Small intestine (tissue), 7 donors: ENCODE results near the gene CLIP2. TPM values are rescaled to one million over a fixed set of nuclear protein-coding genes. Genes with fewer than 3 reads are reported as not detected.
A peak's percentile ranks its signal among the peaks of the same experiment; 100 is the strongest.

Experiments used
- DNase-seq, 2 donors: peaks; one replicate each; pipeline versions ENCODE4 v3.0.0 to v3.0.0-alpha.2; 2013
- FAIRE-seq: peaks from 2 replicates; lab custom pipeline; 2012; peaks lifted over from hg19 to GRCh38; lab: Jason Lieb, UNC
- H3K27ac ChIP-seq, 3 donors: one replicate each; pipeline ENCODE4 v1.5.1; 2013; ENCODE audit warnings: low read length in 2 of 3, mild to moderate bottlenecking in 2 of 3, control low read depth in 1 of 3, inconsistent platforms in 1 of 3, low read depth in 1 of 3, moderate library complexity in 1 of 3
- H3K27me3 ChIP-seq, 3 donors: one replicate each; pipeline ENCODE4 v1.6.1; 2013; ENCODE audit warnings: low read length in 3 of 3, inconsistent platforms in 1 of 3; ENCODE audit not compliant: control insufficient read depth in 3 of 3, insufficient read depth in 3 of 3
- H3K36me3 ChIP-seq, 3 donors: one replicate each; pipeline ENCODE4 v1.6.1; 2013; ENCODE audit warnings: low read length in 3 of 3, inconsistent platforms in 1 of 3, low read depth in 1 of 3, mild to moderate bottlenecking in 1 of 3, moderate library complexity in 1 of 3; ENCODE audit not compliant: control insufficient read depth in 3 of 3, insufficient read depth in 2 of 3
- H3K4me1 ChIP-seq, 3 donors: one replicate each; pipeline ENCODE4 v1.6.1; 2013; ENCODE audit warnings: low read length in 2 of 3, inconsistent platforms in 1 of 3, low read depth in 1 of 3, mild to moderate bottlenecking in 1 of 3, moderate library complexity in 1 of 3; ENCODE audit not compliant: control insufficient read depth in 3 of 3, insufficient read depth in 2 of 3
- H3K4me3 ChIP-seq, 3 donors: one replicate each; pipeline ENCODE4 v1.5.1; 2013; ENCODE audit warnings: low read length in 3 of 3, control low read depth in 1 of 3, inconsistent platforms in 1 of 3, low read depth in 1 of 3, mild to moderate bottlenecking in 1 of 3, moderate library complexity in 1 of 3
- H3K9me3 ChIP-seq, 2 donors: one replicate each; pipeline ENCODE4 v1.6.1; 2013; ENCODE audit warnings: low read depth in 1 of 2, low read length in 1 of 2; ENCODE audit not compliant: control insufficient read depth in 2 of 2, insufficient read depth in 1 of 2
- WGBS, 3 donors: extraction: QIAGEN DNeasy Blood & Tissue Kit; methylation state at CpG; one replicate each; pipeline ENCODE4 v1.1.7; 2013; 5-methylcytosine and 5-hydroxymethylcytosine counted together
- polyA plus RNA-seq, 4 donors: library from polyadenylated mRNA; stranded (reverse) in 3 of 4; unstranded in 1 of 4; fragments of 200-250 nt in 3 of 4; fragments of 120-200 nt in 1 of 4; gene quantifications; one replicate each; pipeline versions ENCODE4 v1.2.1 to v1.2.3, GENCODE V29; 2013
- donor health status: healthy with polysubstance abuse.
- donor health status: control.
- donor health status: control.
- donor health status: Bipolar disorder and iron deficiency.
- donor health status: healthy.

CLIP2 gene
- polyA plus RNA-seq, 4 donors, result 11.3 to 25.9 (median 16.4) TPM

DNA sequence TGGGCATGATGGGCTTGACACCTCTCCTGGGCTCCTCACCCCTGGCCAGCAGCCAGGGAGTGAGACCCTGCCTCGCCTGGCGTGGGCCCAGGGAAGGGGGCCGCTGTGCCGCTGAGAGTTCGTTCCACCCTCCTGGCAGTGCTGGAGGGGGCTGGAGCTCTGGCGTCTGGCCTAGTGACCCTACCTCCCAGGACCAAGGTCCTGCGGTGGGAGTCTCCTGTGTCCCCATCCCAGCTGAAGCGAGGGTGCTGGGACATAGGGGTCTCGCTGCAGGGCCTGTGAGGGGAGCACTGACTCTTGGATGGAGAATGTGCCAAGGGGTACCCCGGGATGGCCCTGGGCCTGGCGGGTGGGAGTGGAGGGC, 165.7 kb downstream of the CLIP2 start:
- H3K9me3 ChIP-seq, result peaks cover 0 to 4% of the 10 kb centered on the region in 2 donors
- H3K27ac ChIP-seq, result peak overlapping the region; percentile 56 to 93 (median 82)
- FAIRE-seq (no peak), DNase-seq (peak in 1 of 2 donors; percentile 77)
- H3K4me1 ChIP-seq, result peaks cover 0 to 51% (median 1%) of the 10 kb centered on the region in 3 donors
- H3K4me3 ChIP-seq, result peak overlapping the region; percentile 56 to 85 (median 68)
- H3K27me3 ChIP-seq, result no peaks in the 10 kb centered on the region
- WGBS, 3 donors, result 19 to 58% (median 36%) methylated on average over 9 to 11 of the region's 11 CpGs
- H3K36me3 ChIP-seq, result peaks cover 0 to 34% (median 0%) of the 10 kb centered on the region in 3 donors

- H3K9me3 ChIP-seq, result peaks cover 0 to 4% of the 10 kb centered on the region in 2 donors
These were observed 166.1 kb downstream of the CLIP2 start for GRCh38 chr7:74455291-74455804.

More at GRCh38 chr7:74455291-74455804, 166.1 kb downstream of the CLIP2 start:
- H3K36me3 ChIP-seq, result peaks cover 0 to 38% (median 0%) of the 10 kb centered on the region in 3 donors
- H3K4me3 ChIP-seq, result peak overlapping the region in 2 of 3 donors; percentile 68 to 85
- FAIRE-seq (no peak), DNase-seq (peak; percentile 88 to 95)
- H3K27me3 ChIP-seq, result no peaks in the 10 kb centered on the region
- WGBS, 3 donors, result 15 to 51% (median 36%) methylated on average over 12 to 13 of the region's 13 CpGs
- H3K27ac ChIP-seq, result peak overlapping the region; percentile 56 to 93 (median 82)
- H3K4me1 ChIP-seq, result peaks cover 0 to 55% (median 1%) of the 10 kb centered on the region in 3 donors

Other genes with a start within 250 kb of the CLIP2 start
- gene LIMK1, start 205.6 kb upstream of the CLIP2 start, polyA plus RNA-seq, result 1 to 10 TPM; 2.0 to 8.7 (median 7.0) TPM
- gene EIF4H, start 115.1 kb upstream of the CLIP2 start, polyA plus RNA-seq, result 100 to 1,000 TPM; 158 to 229 (median 187) TPM
- 1 to 10 TPM; 2.9 to 5.9 (median 5.5) TPM for gene LAT2, start 79.4 kb upstream of the CLIP2 start, polyA plus RNA-seq
- gene RFC2, start 35.0 kb upstream of the CLIP2 start, polyA plus RNA-seq, result 10 to 100 TPM in 3 of 4 donors, 1 to 10 TPM in 1; 5.4 to 27.8 (median 19.6) TPM
- gene GTF2IRD1, start 164.5 kb downstream of the CLIP2 start, polyA plus RNA-seq, result 10 to 100 TPM in 2 of 4 donors, 1 to 10 TPM in 2; 1.6 to 55.2 (median 10.1) TPM